ENCODE results near the gene ATAD1.

The ATAD1 gene

GRCh38 chr10:87702260-87702972 is 115.6 kb downstream of the ATAD1 start:
- no peak overlapping the region for H3K4me3 ChIP-seq (ENCODE audit: low read depth, low read length)
- no peak for DNase-seq (ENCODE audit: low read depth)
- no peak for TF ChIP-seq CTCF (IDR thresholded peaks at IDR 0.05; ENCODE audit: insufficient read depth, low read depth, low read length, missing control alignments)

Measured in GM12865 (cell line).